Right cardiac atrium (tissue), 5 donors: Measurements from ENCODE around the gene GPHN. TPM values are rescaled to one million over a fixed set of nuclear protein-coding genes. Genes with fewer than 3 reads are reported as not detected.

Source experiments
- ATAC-seq, 2 donors: fragments of 200-7000 bp; cut with Tn5 transposase; one replicate each; pipeline versions ENCODE4 v1.8.0 to v1.9.1; 2020; ENCODE audit warnings: moderate library complexity in 2 of 2, mild to moderate bottlenecking in 1 of 2
- DNase-seq, 3 donors: peaks; one replicate each; pipeline ENCODE4 v3.0.0-alpha.2; 2020
- H3K27ac ChIP-seq: one replicate; pipeline ENCODE4 v1.5.1; 2013; ENCODE audit warnings: mild to moderate bottlenecking, low read length, control low read depth, moderate library complexity
- H3K27me3 ChIP-seq: one replicate; pipeline ENCODE4 v1.6.1; 2013; ENCODE audit not compliant: control insufficient read depth, insufficient read depth
- H3K4me1 ChIP-seq: one replicate; pipeline ENCODE4 v1.6.1; 2013; ENCODE audit warnings: low read length; ENCODE audit not compliant: control insufficient read depth, insufficient read depth
- H3K4me3 ChIP-seq: one replicate; pipeline ENCODE4 v1.5.1; 2013; ENCODE audit warnings: low read length, control low read depth
- H3K9me3 ChIP-seq: one replicate; pipeline ENCODE4 v1.6.1; 2013; ENCODE audit warnings: low read length; ENCODE audit not compliant: control insufficient read depth
- WGBS: extraction: QIAGEN DNeasy Blood & Tissue Kit; methylation state at CpG from one replicate; pipeline ENCODE4 v1.1.7; 2013; 5-methylcytosine and 5-hydroxymethylcytosine counted together
- intact Hi-C, 4 donors: fragments of 100-400 bp; cut with DNase I; formaldehyde crosslinking; loops; one replicate each; pipeline versions ENCODE4 v1.11.0 to v1.14.0; 2022 to 2023
- polyA plus RNA-seq: library from polyadenylated mRNA; stranded (reverse); fragments of 200-250 nt; gene quantifications from one replicate; pipeline ENCODE4 v1.2.3, GENCODE V29; 2013
- total RNA-seq, 4 donors: library from RNA; stranded (reverse); fragmentation: NEBNext Ultra II Directional; extraction: Animal tissue kit (Norgen Biotek cat#: 25700); gene quantifications; one replicate each; pipeline ENCODE4 v1.2.1, GENCODE V29; 2021
- donor health status: healthy with polysubstance abuse.
- donor health status: DM: no; HTN: yes; CAD: no.
- donor health status: DM: no; HTN: no; CAD: no.
- donor health status: DM: no; HTN: yes; CAD: no; lungs with severe emphysema.
- donor health status: DM: yes; HTN: yes; CAD: no.

Gene GPHN
- total and polyA plus RNA-seq, 5 donors = 16.0 to 25.4 (median 23.0) TPM

DNA sequence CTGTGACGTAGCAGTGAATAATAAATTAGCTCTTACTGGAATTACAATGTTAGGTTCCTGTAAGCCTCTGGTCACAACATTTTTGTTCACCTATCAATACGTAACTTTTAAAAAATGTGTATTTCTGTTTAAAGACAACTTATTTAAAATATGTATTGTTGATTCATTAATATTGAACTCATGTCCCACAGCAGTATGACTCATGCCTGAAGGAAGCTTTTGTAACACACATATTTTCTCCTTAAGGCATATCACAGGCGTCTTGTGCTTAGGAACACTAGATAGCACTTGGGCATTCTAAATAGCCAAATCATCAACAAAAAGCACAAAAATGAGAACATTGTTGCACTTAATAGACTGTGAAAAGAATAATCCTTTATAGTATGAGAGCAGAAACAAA is 92.5 kb downstream of the GPHN start:
- WGBS = 88% methylated on average over 3 of the region's 3 CpGs
- Histone ChIP-seq H3K4me1 (no peaks in the 10 kb centered on the region), H3K27me3 (no peaks in the 10 kb centered on the region), H3K4me3 (no peak overlapping the region), H3K9me3 (no peaks in the 10 kb centered on the region), H3K27ac (no peak overlapping the region)
- no peak for ATAC-seq
- intact Hi-C loops = no loop called here
- no peak for DNase-seq

DNA sequence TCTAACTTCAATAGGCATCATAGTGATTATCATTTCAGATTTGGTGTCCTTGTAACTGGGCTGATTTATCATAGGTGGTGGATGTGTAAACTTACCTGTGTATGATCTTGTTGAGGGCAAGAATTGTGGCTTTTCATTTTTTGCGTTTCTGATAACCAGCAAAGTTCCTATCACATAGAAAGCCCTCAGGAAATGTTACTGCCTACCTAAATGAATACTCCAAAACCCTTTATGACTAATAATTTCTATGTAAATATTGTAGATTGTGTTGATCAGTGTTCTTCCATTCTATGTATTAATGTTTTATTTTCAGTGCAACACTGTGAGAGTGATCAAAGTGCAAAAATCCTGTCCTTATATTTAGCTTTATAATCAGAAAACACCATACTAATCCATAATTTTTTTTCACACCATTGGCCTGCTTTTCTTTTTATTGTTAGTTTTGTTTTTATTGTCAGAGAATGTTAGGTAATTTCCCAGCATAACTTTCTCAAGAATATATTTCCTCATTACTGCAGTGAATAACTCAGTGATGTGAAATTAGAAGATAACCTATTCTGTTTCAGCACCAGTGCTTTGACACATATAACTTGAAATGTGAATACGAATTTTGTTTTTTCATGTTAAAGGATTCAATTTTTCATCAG is 94.1 kb downstream of the GPHN start:
- ATAC-seq = no peak
- 76% methylated on average over 2 of the region's 2 CpGs for WGBS

GRCh38 chr14:66603945-66604344 is 96.0 kb downstream of the GPHN start:
- Histone ChIP-seq H3K27ac (no peak overlapping the region), H3K9me3 (no peaks in the 10 kb centered on the region), H3K4me3 (no peak overlapping the region), H3K27me3 (no peaks in the 10 kb centered on the region), H3K4me1 (no peaks in the 10 kb centered on the region)
- no peak for DNase-seq
- ATAC-seq = no peak
- intact Hi-C loops = no loop called here

More for the DNA sequence above, 94.1 kb downstream of the GPHN start:
- H3K4me1 ChIP-seq = no peaks in the 10 kb centered on the region
- H3K27ac ChIP-seq = no peak overlapping the region
- H3K27me3 ChIP-seq = no peaks in the 10 kb centered on the region
- no peak for DNase-seq
- H3K4me3 ChIP-seq = no peak overlapping the region
- intact Hi-C loops = no loop called here
- H3K9me3 ChIP-seq = no peaks in the 10 kb centered on the region

- Histone ChIP-seq H3K9me3 (no peaks in the 10 kb centered on the region), H3K27ac (no peak overlapping the region), H3K27me3 (no peaks in the 10 kb centered on the region), H3K4me3 (no peak overlapping the region), H3K4me1 (no peaks in the 10 kb centered on the region)
- no peak for ATAC-seq
- intact Hi-C loops = no loop called here
- DNase-seq = no peak
- 91% methylated on average over 2 of the region's 2 CpGs for WGBS
These were observed 98.9 kb downstream of the GPHN start for GRCh38 chr14:66606826-66607225.

GRCh38 chr14:66610154-66610563 is 102.2 kb downstream of the GPHN start:
- Histone ChIP-seq H3K27me3 (no peaks in the 10 kb centered on the region), H3K9me3 (no peaks in the 10 kb centered on the region), H3K4me1 (no peaks in the 10 kb centered on the region), H3K27ac (no peak overlapping the region), H3K4me3 (no peak overlapping the region)
- intact Hi-C loops = no loop called here
- WGBS = 77% methylated on average over 4 of the region's 4 CpGs
- no peak for ATAC-seq
- DNase-seq = no peak

DNA sequence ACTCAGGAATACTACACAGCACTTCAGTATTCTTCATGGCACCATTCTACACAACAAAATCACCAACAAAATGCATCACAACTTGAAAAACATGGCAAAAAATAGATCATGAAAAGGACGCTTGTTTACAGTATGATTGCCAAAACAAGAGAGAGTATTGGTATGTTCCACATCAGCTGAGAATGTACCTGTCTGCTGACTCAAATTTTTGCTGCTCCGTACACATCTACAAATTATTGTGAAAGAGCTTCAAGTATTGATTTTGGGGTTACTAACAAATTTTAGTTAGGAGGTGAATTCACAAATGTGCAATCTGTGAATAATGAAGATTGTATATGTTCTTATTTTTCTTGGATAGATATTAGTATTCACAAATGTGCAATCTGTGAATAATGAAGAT is 105.4 kb downstream of the GPHN start:
- no peak for DNase-seq
- H3K4me1 ChIP-seq = no peaks in the 10 kb centered on the region
- H3K27me3 ChIP-seq = no peaks in the 10 kb centered on the region
- H3K4me3 ChIP-seq = no peak overlapping the region
- no peak for ATAC-seq
- H3K9me3 ChIP-seq = no peaks in the 10 kb centered on the region
- 97% methylated on average over 2 of the region's 2 CpGs for WGBS
- intact Hi-C loops = no loop called here
- H3K27ac ChIP-seq = no peak overlapping the region

- intact Hi-C loops = no loop called here
- no peak for DNase-seq
- no peak for ATAC-seq
- WGBS = 96% methylated on average over 2 of the region's 2 CpGs
- no peak overlapping the region for H3K4me3 ChIP-seq
- no peak overlapping the region for H3K27ac ChIP-seq
- H3K4me1 ChIP-seq = no peaks in the 10 kb centered on the region
- no peaks in the 10 kb centered on the region for H3K9me3 ChIP-seq
- no peaks in the 10 kb centered on the region for H3K27me3 ChIP-seq
These were observed 112.0 kb downstream of the GPHN start for GRCh38 chr14:66619952-66620351.

GRCh38 chr14:66623838-66624237 is 115.9 kb downstream of the GPHN start:
- WGBS = 50% methylated on average over 4 of the region's 4 CpGs
- no peaks in the 10 kb centered on the region for H3K27me3 ChIP-seq
- intact Hi-C loops = no loop called here

DNA sequence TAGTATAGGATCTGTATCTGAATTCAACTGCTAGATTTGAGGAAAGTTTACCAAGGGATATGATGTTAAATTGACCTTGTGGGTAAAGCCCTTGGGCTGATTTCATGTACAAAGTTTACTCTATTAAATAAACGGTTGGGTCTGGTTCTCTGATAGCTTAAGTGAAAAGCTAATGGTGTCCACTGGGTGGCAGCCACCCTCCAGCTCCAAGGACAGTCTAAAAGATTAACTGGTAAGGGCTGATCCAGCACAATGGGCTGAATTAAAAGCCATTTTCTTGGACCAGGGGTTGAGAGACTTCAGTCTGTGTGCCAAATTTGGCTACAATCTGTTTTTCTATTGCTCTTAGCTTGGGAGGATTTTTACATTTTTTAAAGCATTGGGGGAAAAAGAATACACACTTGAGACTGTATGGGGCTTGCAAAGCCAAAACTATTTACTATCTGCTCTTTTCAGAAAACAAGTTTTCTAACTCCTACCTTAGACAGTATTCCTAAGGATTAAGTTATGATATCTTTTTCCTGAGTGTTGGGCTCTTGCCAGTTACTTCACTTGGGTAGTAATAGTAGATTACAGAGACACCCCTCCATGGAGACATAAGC is 116.5 kb downstream of the GPHN start:
- intact Hi-C loops = no loop called here
- peak; percentile 55 to 79 (median 76) for DNase-seq
- ATAC-seq = peak; percentile 92 to 97
- H3K27me3 ChIP-seq = no peaks in the 10 kb centered on the region
- no peaks in the 10 kb centered on the region for H3K4me1 ChIP-seq
- H3K4me3 ChIP-seq = no peak overlapping the region
- H3K9me3 ChIP-seq = no peaks in the 10 kb centered on the region
- WGBS = 0% methylated on average over 1 of the region's 1 CpG
- H3K27ac ChIP-seq = no peak overlapping the region

More at GRCh38 chr14:66623838-66624237, 115.9 kb downstream of the GPHN start:
- DNase-seq (peak in 1 of 3 donors; percentile 9), ATAC-seq (peak in 1 of 2 donors; percentile 52)
- Histone ChIP-seq H3K9me3 (no peaks in the 10 kb centered on the region), H3K4me3 (no peak overlapping the region), H3K27ac (no peak overlapping the region), H3K4me1 (no peaks in the 10 kb centered on the region)

GRCh38 chr14:66628636-66629035 is 120.7 kb downstream of the GPHN start:
- Histone ChIP-seq H3K27me3 (no peaks in the 10 kb centered on the region), H3K27ac (no peak overlapping the region), H3K4me3 (no peak overlapping the region), H3K9me3 (no peaks in the 10 kb centered on the region), H3K4me1 (no peaks in the 10 kb centered on the region)
- DNase-seq (no peak), ATAC-seq (no peak)
- intact Hi-C loops = no loop called here

- no peak overlapping the region for H3K27ac ChIP-seq
- intact Hi-C loops = no loop called here
- DNase-seq = no peak
- H3K4me3 ChIP-seq = no peak overlapping the region
- no peaks in the 10 kb centered on the region for H3K27me3 ChIP-seq
- ATAC-seq = no peak
- H3K9me3 ChIP-seq = no peaks in the 10 kb centered on the region
- no peaks in the 10 kb centered on the region for H3K4me1 ChIP-seq
These were observed 121.6 kb downstream of the GPHN start for GRCh38 chr14:66629499-66629898.

GRCh38 chr14:66634876-66635275 is 126.9 kb downstream of the GPHN start:
- ATAC-seq = peak in 1 of 2 donors; percentile 23
- Histone ChIP-seq H3K27me3 (no peaks in the 10 kb centered on the region), H3K4me3 (no peak overlapping the region), H3K27ac (no peak overlapping the region), H3K4me1 (no peaks in the 10 kb centered on the region), H3K9me3 (no peaks in the 10 kb centered on the region)
- DNase-seq = no peak
- intact Hi-C loops = no loop called here
